HG03432 (cell line): ENCODE data around the gene SRRM3.
"Not testable (repeated sequence)": the region's sequence is repeated elsewhere in the genome, so short reads cannot be mapped to it uniquely, and the experiment has no call there.

ENCODE experiments used
- ATAC-seq: cut with Tn5 transposase; IDR thresholded peaks from one replicate; pipeline ENCODE4 v1.9.1; 2021; ENCODE audit warnings: mild to moderate bottlenecking, moderate library complexity; ENCODE audit not compliant: unreplicated experiment

Gene SRRM3, protein sequence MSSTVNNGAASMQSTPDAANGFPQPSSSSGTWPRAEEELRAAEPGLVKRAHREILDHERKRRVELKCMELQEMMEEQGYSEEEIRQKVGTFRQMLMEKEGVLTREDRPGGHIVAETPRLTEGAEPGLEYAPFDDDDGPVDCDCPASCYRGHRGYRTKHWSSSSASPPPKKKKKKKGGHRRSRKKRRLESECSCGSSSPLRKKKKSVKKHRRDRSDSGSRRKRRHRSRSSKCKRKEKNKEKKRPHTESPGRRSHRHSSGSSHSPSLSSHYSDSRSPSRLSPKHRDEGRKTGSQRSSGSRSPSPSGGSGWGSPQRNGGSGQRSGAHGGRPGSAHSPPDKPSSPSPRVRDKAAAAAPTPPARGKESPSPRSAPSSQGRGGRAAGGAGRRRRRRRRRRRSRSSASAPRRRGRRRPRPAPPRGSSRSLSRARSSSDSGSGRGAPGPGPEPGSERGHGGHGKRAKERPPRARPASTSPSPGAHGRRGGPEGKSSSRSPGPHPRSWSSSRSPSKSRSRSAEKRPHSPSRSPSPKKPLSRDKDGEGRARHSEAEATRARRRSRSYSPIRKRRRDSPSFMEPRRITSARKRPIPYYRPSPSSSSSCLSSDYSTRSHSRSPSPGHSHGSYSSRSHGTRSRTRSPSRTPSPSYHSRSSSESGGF

DNA sequence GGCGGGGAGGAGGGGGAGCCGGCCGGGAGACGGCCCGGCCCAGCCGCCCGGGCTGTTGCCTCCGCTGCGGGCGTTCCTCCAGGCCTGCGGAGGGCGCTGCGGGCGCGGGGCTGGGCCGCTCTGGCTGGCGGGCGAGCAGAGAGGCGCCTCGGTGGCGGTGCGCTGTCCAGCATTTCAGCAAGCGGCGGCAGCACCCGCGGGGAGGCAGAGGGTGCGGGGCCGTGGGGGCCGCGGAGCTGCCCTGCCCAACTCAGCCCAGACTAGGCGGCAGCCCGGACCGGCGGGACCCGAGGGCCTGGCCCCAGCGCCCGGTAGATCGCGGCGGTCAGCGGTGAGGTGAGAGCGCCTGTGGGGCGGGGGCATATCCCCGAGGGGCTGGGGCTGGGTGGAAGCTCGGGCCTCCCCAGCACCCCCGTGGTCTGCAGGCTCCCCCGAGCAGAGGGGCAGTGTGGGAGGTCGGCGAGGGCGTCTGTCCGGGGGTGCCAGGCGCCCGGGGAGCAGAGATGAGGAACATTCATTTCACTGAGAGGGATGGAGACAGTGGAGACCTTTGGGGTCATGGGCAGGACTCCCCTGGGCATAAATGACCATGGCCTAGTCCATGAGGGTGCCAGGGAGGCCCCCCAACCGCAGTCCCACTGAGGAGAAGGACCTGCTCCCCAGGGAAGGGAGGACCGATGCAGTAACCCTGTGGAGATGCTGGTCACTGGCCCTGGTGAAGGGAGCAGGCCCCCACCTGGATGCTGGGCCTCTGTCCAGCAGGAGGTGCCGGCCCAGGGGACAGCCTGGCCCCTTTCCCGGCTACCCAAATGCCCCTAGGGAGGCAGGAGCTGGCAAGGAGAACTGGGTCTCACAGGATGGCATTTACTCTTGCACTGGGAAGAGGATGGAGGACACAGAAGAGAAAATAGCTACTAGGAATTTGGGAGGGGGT, at the start of gene SRRM3:
Gene SRRM3, plus strand, starts transcription at position 165 of the 934 bp plus-strand sequence. CDS start 33,171 bp downstream, outside the sequence.
- peak; percentile 72 for ATAC-seq

DNA sequence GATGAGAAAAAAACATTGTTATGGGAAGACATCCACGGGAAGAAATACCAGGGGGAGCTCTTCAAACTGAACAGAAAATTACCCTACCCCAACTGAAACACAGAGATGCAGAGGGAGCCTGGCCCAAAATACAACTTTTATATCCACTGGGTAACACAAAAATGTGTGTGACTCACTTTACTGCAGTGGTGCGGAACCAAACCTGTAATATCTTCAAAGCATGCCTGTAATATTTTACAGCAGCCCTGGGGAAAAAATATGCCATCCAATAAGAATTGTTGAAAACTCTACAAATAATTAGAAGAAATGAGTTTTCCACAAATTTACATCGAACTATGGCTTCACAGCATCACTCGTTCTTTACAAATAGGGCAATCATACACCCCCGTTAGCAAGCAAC, 49.8 kb upstream of the SRRM3 start:
- no peak for ATAC-seq

DNA sequence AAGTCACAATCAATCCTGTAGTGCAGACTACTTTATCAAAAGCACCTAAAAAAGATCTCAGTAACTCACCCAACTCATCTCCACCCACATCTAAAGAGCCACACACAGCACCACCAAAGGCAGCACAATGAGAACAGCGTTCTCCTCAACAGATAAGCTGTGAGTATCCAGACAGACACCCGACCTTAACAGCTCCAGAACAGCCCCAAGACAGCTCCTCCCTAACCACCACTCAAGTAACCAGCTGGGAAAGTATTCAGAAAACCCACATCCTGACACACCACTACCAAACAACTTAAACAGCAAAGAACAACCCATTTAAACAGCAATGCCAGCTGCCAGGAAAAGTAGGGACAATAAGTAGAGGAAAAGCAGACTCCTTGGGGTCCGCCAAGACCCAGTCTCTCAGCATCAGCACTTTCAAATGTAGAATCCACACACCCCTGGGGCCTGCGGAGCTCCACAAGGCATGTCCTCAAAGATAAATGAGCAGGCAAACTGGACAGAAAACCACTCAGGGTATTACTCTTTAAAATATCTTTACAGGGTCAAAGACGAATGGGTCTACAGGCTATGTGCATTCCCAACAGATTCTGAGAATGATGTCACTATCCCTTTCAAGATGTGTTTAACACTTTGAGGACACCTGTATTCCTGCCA, 48.0 kb upstream of the SRRM3 start:
- ATAC-seq = not testable (repeated sequence)

DNA sequence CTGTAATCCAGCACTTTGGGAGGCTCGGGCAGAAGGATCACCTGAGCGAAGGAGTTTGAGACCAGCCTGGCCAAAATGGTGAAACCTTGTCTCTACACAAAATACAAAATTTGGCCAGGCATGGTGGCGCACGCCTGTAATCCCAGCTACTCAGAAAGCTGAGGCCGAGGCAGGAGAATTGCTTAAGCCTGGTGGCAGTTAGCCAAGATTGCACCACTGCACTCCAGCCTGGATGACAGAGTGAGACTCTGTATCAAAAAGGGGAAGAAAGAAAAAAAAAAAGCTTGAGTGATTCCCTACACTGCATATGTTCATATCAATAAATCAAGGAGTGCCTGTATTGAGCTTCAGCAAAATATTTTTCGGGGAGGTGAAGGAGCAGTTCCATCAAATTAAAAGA, 45.8 kb upstream of the SRRM3 start:
- ATAC-seq = no peak

DNA sequence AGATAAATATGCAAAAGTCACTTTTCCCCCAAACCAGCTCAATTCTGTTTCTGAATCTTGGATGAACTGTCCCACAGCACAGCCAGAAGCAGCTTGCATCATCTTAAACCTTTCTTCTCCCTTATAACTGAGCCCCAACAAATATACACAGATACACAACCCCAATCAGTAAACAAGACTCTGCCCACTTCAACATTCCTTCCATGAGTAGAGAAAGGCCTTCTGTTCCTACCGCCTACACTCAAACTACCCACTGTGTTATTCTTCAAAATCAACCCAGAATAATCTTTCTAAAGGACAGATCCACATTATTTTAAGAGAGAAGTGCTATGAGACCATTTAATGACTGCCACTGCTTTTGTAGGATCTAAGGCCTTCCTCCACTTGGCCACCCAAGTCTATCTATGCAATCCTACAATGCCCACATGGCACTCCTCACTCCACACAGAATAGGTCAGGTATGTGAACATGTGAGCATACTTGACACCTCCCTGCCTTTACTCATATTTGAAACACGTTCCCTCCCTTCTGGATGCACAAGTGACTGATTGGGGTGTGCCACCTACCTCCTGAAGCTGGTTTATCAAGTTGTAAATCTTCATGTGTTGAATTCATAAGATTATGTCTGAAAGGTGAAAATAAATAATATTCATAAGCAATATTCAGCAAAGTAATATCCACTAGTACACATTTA, 44.6 kb upstream of the SRRM3 start:
- not testable (repeated sequence) for ATAC-seq

DNA sequence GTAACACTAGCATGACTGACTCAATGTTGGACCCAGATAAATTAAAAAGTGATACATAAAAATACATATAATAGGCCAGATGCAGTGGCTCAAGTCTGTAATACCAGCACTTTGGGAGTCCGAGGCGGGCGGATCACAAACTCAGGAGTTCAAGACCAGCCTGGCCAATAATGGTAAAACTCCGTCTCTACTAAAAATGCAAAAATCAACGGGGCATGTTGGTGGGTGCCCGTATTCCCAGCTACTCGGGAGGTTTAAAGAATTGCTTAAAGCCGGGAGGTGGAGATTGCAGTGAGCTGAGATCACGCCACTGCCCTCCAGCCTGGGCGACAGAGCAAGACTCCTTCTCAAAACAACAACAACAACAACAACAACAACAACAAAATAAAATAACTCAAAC, 43.3 kb upstream of the SRRM3 start:
- not testable (repeated sequence) for ATAC-seq

DNA sequence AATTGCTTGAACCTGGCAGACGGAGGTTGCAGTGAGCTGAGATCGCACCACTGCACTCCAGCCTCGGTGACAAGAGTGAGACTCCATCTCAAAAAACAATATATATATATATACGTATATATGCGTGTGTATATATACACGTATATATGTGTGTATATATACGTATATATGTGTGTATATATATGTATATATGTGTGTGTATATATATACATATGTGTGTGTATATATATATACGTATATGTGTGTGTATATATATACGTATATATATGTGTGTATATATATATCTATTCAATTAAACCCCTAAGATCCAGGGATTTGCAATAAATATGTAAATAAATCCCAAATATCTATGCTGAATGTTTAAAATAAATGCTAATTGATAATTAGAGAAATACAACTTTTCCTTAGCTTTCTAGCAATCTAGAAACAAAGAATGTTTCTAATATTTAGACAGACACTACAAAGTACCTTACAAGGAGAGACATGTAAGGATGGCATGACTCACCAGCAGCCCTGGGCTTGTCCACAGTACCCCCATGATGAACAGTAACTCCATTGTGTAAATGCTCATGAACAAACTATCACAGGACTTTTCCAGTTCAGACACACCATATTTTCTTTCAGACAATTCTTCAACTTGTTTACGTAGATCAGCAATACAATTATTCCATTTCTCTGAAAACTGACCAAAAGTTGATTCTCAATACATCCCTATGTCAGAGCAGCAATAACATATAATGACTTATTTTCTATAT, 39.1 kb upstream of the SRRM3 start:
- not testable (repeated sequence) for ATAC-seq

DNA sequence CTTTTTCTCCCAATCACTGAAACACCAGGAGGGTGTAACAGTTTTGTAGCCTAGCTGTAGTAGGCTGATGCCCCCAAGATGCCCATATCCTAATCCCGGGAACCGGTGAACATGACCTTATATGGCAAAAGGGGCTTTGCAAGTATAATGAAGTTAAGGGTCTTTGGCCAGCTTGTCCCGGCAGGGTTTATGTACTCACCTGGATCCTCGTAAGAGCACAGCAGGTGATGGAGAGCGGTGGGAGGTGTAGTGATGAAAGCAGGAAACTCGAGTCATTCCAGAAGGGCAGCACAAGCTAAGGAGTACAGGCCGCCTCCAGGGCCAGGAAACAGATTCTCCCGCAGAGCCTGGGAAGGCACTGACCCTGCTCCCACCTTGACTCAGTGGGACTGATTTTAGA, 37.9 kb upstream of the SRRM3 start:
- not testable (repeated sequence) for ATAC-seq

DNA sequence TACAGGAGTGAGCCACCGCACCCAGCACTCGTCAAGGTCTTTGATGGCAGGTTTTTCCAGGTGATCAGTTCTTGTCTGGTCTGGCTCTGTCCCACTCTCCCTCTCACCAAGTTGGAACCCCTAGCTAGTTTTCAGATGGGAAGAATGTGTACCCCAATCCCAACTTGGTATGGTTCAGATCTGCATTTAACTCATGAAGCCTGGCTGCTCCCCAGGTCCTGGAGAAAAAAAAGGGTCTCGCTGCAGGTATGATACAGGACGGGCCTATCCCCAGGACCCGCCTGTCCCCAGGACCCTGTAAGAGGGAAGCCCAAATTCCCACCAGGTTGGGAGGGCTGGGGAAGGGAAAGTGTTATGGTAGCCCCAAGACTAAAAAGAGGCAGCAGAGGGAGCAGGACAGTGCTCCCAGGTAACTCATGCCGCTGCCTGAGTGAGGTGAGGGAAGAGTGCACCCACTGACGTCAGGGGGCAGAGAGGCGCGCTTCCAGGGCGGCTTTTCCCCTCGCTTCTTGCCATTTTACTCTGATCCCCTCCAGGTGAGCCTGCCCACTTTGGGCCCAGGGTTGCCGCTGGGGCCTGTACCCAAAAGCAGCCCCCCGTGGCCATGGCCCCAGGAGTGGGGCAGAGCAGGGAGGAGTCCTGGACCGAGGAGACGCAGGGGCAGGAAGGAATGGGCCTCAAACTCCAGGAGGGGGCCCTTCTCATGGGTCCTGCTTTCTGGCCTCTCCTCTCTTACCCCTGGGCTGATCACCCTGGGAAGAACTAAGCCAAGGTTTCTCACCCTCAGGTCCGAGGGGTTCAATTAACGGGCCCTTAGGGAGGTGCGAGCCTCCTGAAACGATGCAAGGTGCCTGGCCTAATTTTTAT, 36.4 kb upstream of the SRRM3 start:
- ATAC-seq = no peak

DNA sequence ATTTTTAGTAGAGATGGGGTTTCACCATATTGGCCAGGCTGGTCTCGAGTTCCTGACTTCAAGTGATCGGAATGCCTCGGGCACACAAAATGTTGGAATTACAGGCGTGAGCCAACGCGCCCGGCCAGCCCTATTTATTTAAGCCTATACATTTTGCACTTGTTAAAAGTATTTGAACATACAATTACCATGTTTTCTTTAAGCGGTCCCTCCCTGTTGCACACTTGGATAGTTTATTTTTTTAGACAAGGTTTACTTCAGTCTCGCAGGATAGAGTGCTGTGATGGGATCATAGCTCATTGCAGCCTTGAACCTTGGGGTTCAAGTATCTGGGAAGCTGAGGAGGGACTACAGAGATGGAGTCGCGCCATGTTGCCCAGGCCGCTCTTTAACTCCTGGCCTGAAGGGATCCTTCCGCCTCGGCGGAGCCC, 35.7 kb upstream of the SRRM3 start:
- ATAC-seq = no peak

DNA sequence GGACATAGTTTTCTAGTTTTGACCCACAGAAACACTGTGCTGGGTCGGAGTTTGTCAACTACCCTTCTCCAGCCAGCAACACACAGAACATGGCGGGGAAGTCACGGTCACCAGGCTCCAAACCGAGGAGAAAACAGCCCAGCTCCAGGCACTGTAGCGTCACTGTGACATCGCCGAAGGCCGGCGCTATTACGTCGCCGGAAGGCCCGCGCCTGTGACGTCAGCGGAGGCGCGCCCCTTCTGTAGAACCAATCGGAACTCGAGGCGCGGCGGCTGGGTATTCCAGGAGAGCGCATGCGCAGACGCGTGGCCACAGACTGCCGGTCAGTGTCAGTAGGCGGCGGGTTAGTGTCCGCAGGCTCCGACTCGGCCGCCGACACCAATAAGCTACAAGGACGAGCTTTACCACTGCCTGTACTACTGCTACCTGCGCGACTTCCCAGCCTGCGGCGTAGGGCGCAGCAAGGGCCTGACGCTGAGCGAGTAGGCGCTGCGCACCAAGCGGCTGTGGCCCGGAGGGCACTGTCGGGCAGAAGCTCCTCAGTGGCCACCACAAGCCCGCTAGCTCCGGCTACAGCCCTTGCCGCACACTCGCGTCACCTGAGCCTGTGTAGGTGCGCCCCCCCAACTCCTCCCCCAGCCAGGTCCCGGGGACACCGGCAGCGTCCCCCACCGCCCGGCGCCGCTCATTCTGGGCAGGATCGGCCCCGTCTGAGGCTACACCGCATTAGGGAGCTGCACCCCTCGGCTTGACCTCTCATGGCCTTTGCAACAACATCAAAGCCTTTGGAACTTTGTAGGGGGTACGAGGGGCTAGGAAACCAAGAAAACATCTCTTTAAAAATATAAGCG, 35.1 kb upstream of the SRRM3 start:
- ATAC-seq = peak; percentile 79

DNA sequence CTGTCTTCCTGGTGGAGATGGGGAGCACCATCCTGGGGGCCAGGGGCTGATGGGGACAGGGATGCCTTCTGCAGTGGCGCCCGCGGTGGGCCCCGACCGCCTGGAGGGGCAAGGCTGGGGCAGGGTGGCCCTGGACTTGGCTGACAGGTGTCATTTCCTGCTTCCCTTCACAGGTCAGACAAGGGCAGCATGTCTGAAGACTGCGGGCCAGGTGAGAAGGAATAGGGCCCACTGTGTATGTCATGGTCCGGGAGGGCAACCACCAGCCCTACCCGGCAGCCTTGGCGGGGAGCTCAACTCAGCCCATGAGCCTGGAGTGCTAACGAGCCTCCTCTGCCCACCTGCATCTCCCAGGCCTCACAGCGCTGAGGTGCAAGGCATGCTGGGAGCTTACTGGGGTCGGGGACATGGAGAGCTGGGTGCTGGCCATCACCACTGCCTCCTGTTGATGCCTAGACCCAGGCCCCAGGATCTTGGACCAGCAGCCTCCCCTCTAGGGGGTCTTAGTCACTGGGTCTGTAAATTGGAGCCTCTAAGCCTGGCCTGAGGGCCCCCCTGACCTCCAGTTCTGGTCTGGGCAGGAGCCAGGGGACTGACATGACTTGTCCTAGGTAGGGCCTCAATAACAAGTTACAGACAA, 28.0 kb upstream of the SRRM3 start:
- ATAC-seq = no peak

DNA sequence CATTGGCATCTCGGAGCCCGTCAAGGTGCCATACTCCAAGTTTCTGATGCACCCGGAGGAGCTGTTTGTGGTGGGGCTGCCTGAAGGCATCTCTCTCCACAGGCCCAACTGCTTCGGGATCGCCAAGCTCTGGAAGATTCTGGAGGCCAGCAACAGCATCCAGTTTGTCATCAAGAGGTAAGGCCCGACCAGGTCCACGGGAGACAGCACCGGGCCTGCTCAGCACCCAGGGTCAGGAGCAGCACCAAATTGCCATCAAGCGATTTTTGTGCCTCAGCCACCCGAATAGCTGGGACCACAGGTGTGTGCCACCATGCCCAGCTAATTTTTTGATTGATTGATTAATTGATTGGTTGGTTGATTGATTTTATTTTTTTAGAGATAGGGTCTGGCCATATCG, 24.7 kb upstream of the SRRM3 start:
- not testable (repeated sequence) for ATAC-seq

DNA sequence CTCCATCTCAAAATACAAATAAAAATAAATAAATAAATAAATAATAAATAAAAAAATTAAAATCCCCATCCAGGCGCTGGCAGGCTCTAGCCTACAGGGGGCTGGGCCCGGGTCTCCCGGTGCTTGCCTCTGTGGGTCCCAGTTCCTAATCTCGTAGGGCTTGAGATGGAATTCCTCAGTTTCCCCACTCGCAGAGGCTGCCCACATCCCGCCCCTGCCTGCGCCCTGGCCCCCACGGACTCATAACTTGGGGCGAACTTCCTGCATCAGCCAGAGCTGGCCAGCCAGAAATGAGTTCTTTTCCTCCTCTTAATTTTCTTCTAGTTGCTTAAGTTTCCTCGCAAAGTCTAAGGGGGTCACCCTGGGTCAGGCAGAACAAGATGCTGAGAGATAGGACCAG, 22.0 kb upstream of the SRRM3 start:
- no peak for ATAC-seq

DNA sequence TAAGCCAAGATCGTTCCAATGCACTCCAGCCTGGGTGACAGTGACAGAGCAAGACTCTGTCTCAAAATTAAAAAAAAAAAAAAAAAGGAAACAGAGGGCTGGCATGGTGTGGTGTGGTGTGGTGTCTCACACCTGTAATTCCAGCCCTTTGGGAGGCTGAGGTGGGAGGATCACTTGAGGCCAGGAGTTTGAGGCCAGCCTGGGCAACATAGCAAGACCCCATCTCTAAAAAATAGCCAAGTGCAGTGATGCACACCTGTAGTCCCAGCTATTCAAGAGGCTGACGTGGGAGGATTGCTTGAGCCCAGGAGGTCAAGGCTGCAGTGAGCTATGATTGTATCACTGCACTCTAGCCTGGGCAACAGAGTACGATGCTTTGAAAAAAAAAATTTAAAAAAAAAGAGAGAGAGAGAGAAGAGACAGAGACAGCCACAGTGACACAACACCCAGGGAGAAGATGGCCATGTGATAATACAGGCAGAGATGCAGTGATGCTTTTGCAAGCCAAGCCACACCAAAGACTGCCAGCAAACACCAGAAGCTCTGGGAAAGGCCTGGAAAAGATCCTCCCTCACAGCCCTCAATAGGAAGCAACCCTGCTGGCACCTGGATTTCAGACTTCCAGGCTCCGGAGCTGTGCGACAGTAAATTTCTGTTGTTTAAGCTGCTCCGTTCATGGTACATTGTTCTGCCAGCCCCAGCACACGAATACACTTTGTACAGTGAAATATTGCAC, 19.3 kb upstream of the SRRM3 start:
- ATAC-seq = no peak

DNA sequence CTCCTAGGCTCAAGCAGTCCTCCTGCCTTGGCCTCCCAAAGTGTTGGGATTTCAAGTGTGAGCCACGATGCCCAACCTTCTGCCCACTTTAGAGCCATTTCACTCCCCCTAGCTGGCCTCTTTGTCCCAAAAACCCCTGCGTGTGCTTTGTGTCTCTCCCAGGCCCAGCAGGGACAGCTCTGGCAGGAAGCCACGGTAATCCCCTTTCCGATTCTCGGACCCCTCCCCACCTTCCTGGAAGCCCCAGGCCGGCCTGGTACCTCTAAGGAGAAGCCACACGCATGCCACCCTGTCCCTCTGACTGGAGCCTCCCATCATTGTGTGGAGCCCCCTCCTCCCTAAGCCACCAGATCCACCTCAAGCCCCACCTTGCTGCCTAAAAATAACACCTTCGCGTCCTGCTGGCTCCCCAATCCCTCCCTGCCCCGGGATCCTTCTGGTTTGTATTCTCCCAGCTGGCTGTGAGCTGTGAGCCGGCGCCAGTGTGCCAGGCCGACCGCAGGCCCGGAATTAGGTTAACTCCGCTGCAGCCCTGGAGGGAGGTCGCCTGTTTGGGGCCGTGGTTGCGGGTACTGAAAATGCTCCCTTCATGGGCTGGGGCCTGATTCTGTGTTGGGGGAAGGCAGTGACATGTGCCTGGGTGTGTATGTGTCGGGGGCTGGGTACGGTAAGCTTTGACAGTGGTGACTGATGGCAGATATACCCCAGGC, 16.4 kb upstream of the SRRM3 start:
- ATAC-seq = no peak
